ENCODE results near the gene URGCP.

Gene URGCP, protein sequence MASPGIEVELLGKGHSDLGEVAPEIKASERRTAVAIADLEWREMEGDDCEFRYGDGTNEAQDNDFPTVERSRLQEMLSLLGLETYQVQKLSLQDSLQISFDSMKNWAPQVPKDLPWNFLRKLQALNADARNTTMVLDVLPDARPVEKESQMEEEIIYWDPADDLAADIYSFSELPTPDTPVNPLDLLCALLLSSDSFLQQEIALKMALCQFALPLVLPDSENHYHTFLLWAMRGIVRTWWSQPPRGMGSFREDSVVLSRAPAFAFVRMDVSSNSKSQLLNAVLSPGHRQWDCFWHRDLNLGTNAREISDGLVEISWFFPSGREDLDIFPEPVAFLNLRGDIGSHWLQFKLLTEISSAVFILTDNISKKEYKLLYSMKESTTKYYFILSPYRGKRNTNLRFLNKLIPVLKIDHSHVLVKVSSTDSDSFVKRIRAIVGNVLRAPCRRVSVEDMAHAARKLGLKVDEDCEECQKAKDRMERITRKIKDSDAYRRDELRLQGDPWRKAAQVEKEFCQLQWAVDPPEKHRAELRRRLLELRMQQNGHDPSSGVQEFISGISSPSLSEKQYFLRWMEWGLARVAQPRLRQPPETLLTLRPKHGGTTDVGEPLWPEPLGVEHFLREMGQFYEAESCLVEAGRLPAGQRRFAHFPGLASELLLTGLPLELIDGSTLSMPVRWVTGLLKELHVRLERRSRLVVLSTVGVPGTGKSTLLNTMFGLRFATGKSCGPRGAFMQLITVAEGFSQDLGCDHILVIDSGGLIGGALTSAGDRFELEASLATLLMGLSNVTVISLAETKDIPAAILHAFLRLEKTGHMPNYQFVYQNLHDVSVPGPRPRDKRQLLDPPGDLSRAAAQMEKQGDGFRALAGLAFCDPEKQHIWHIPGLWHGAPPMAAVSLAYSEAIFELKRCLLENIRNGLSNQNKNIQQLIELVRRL

DNA sequence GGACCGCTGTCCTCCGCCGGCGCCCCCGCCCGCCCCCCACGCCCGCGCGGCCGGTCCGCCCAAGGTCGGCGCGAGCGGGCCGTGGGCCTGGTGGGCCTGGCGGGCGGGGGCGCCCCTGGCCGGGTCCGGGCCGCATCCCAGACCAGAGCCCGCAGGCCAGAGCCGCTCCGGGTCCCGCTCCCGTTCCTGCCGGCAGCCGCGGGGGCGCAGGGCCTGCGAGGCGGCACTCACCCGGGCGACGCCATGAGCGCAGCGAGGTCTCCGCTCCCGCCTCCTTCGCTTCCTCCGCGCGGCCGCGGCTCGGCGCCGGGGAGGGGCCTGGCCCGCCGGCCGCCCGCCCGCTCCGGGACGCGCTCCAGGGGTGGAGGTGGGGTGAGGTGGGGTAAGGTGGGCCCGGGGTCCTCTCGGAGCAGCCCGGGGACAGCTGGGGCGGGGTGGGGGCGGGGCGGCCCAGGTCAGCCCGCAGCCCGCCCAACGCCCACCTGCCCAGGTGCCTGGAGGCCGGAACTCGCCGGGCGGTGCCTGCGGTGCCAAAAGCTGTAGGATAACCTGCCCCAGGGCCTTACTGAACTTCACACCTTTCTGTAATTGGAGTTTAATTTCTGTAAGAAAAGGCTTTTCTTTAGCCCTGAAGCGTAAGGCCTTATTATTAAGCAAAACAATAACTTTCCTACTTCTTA, at the start of gene URGCP:
TSS of gene URGCP (minus strand) at position 266 of the 680 bp plus-strand sequence. CDS start at position 245, 21 bp downstream.
- peaks cover 23% of the 10 kb centered on the region; the same call in 1 of the 2 replicates for H4K20me1 ChIP-seq (ENCODE audit: insufficient read depth, low read length)
- H2AFZ ChIP-seq (ENCODE audit: low read depth, low read length) = peak within 1 kb of the TSS; percentile 83
- peak; percentile 90 for ATAC-seq (ENCODE audit: insufficient read depth, low read depth)
- H3K4me2 ChIP-seq (ENCODE audit: insufficient read depth, low read length) = peak within 1 kb of the TSS; percentile 67
- no peaks in the 10 kb centered on the region for H3K27me3 ChIP-seq (ENCODE audit: insufficient read depth, low read length, poor library complexity)
- DNase-seq = peak; percentile 62
- no peaks in the 10 kb centered on the region for H3K9me3 ChIP-seq (ENCODE audit: insufficient read depth, low read length, severe bottlenecking)
- peak within 1 kb of the TSS; percentile 73 for H3K27ac ChIP-seq (ENCODE audit: low read length)
- peak within 1 kb of the TSS; percentile 64 to 70; a peak in 3 of 4 replicates for H3K4me3 ChIP-seq (ENCODE audit: low read depth in 1 of 2, low read length in 2 of 2)
- H3K9ac ChIP-seq (ENCODE audit: low read depth, low read length) = peak within 1 kb of the TSS; percentile 74
- H3K4me1 ChIP-seq (ENCODE audit: insufficient read depth, low read length) = peaks cover 31% of the 10 kb centered on the region
- no peaks in the 10 kb centered on the region for H3K36me3 ChIP-seq (ENCODE audit: insufficient read depth, low read length)
- H3K79me2 ChIP-seq (ENCODE audit: insufficient read depth, low read length) = peaks cover 49% of the 10 kb centered on the region
- TF ChIP-seq, protein P1, sequence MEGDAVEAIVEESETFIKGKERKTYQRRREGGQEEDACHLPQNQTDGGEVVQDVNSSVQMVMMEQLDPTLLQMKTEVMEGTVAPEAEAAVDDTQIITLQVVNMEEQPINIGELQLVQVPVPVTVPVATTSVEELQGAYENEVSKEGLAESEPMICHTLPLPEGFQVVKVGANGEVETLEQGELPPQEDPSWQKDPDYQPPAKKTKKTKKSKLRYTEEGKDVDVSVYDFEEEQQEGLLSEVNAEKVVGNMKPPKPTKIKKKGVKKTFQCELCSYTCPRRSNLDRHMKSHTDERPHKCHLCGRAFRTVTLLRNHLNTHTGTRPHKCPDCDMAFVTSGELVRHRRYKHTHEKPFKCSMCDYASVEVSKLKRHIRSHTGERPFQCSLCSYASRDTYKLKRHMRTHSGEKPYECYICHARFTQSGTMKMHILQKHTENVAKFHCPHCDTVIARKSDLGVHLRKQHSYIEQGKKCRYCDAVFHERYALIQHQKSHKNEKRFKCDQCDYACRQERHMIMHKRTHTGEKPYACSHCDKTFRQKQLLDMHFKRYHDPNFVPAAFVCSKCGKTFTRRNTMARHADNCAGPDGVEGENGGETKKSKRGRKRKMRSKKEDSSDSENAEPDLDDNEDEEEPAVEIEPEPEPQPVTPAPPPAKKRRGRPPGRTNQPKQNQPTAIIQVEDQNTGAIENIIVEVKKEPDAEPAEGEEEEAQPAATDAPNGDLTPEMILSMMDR (IDR thresholded peaks at IDR 0.05; ENCODE audit: borderline replicate concordance, extremely low read depth, low read length, poor library complexity, severe bottlenecking) = no peak
- TF ChIP-seq EZH2 (IDR thresholded peaks at IDR 0.05; ENCODE audit: borderline replicate concordance, low read depth, low read length, severe bottlenecking) = no peak

- Histone ChIP-seq H3K4me2 (ENCODE audit: insufficient read depth, low read length) (no peak overlapping the region), H3K79me2 (ENCODE audit: insufficient read depth, low read length) (no peaks in the 10 kb centered on the region), H2AFZ (ENCODE audit: low read depth, low read length) (no peak overlapping the region), H3K9me3 (ENCODE audit: insufficient read depth, low read length, severe bottlenecking) (no peaks in the 10 kb centered on the region), H3K4me3 (ENCODE audit: low read depth in 1 of 2, low read length in 2 of 2) (no peak overlapping the region), H3K27me3 (ENCODE audit: insufficient read depth, low read length, poor library complexity) (no peaks in the 10 kb centered on the region), H3K36me3 (ENCODE audit: insufficient read depth, low read length) (peaks cover 17% of the 10 kb centered on the region), H3K4me1 (ENCODE audit: insufficient read depth, low read length) (no peaks in the 10 kb centered on the region), H3K9ac (ENCODE audit: low read depth, low read length) (no peak overlapping the region), H3K27ac (ENCODE audit: low read length) (no peak overlapping the region), H4K20me1 (ENCODE audit: insufficient read depth, low read length) (no peaks in the 10 kb centered on the region)
- ATAC-seq (ENCODE audit: insufficient read depth, low read depth) (no peak), DNase-seq (no peak)
- TF ChIP-seq EZH2 (IDR thresholded peaks at IDR 0.05; ENCODE audit: borderline replicate concordance, low read depth, low read length, severe bottlenecking) = no peak
- TF ChIP-seq, protein P1 (IDR thresholded peaks at IDR 0.05; ENCODE audit: borderline replicate concordance, extremely low read depth, low read length, poor library complexity, severe bottlenecking) = no peak
Measured at GRCh38 chr7:43956027-43956426, 49.6 kb upstream of the URGCP start.

DNA sequence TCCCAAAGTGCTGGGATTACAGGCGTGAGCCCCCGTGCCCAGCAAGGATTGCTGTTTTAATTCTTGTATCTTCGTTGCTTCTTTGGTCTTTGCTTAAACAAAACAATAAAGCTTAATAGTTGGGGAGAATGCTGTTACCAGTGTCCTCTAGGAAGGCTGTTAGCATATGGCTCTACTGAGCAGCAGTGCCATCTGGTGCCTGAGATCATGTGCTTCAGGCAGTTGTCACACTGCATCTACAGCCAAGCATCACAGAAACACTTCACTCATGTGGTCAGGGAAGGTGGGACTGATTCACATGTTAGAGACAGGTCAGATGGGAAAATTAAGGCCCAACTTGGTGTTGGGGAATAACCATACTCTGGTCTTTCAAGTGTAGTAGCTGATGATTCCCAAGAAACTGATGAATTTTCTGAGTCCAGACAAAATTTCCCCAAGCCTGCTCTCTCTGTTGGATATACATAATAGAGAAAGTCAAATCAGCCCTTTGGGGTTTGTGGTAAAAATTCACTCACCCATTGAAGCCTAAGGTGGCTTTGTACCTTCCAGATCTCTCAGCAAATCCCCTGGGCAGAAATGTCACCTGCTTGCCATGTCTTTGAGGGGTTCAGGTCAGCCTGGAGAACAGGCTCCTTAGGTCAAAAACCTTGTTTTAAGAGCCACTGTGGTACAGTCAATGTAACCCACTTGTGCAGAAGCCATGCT, 48.3 kb upstream of the URGCP start:
- H3K36me3 ChIP-seq (ENCODE audit: insufficient read depth, low read length) = peaks cover 27% of the 10 kb centered on the region
- DNase-seq = peak; percentile 38
- H3K9ac ChIP-seq (ENCODE audit: low read depth, low read length) = no peak overlapping the region
- H3K4me3 ChIP-seq (ENCODE audit: low read depth in 1 of 2, low read length in 2 of 2) = no peak overlapping the region
- ATAC-seq (ENCODE audit: insufficient read depth, low read depth) = peak; percentile 86
- H3K27me3 ChIP-seq (ENCODE audit: insufficient read depth, low read length, poor library complexity) = no peaks in the 10 kb centered on the region
- no peaks in the 10 kb centered on the region for H4K20me1 ChIP-seq (ENCODE audit: insufficient read depth, low read length)
- no peaks in the 10 kb centered on the region for H3K79me2 ChIP-seq (ENCODE audit: insufficient read depth, low read length)
- H3K9me3 ChIP-seq (ENCODE audit: insufficient read depth, low read length, severe bottlenecking) = no peaks in the 10 kb centered on the region
- H3K4me1 ChIP-seq (ENCODE audit: insufficient read depth, low read length) = no peaks in the 10 kb centered on the region
- H3K27ac ChIP-seq (ENCODE audit: low read length) = no peak overlapping the region
- no peak overlapping the region for H2AFZ ChIP-seq (ENCODE audit: low read depth, low read length)
- TF ChIP-seq, protein P1 (IDR thresholded peaks at IDR 0.05; ENCODE audit: borderline replicate concordance, extremely low read depth, low read length, poor library complexity, severe bottlenecking) = peak; percentile 64
- TF ChIP-seq EZH2 (IDR thresholded peaks at IDR 0.05; ENCODE audit: borderline replicate concordance, low read depth, low read length, severe bottlenecking) = no peak
- H3K4me2 ChIP-seq (ENCODE audit: insufficient read depth, low read length) = no peak overlapping the region
